Medulla oblongata (tissue), 1 donor: Measurements from ENCODE around the gene TDRD10.

Source experiments
- DNase-seq: peaks from one replicate; pipeline ENCODE4 v3.0.0-alpha.2; 2015; ENCODE audit errors: extremely low spot score

The TDRD10 gene

GRCh38 chr1:154553056-154554030, 51.3 kb downstream of the TDRD10 start:
- DNase-seq = no peak

GRCh38 chr1:154556422-154556821, 54.4 kb downstream of the TDRD10 start:
- no peak for DNase-seq

DNA sequence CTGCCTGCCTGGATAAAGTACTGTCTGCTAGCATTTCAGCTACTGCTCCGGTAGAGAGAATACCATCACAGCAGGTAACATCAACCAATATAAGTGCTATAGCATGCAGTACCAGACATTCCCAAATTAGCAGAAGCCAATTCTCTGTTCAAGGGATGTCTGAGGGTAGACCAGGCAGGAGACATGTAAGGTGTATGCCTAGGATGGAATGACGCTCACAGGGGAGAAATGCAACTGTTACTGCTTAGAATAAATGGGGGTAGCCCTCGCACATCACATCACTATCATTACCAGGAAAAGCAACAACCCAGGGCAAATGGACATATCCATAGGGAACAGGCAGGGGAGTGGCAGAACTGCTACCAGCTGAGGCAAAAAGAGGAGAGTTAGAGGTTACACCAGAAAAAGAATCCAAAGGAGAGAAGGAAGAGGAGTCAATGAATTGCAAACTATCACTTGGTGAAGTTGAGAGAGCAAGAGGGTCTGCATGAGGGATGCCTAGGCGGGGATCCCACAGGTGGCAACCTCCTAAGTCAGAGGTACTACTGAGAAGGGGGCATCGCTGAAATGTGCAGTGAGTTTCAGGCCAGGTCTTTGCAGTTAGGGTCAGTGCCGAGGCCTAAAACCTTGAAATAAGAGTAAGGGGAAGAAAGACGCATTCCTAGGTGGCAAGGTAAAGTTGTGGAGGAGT, 55.4 kb downstream of the TDRD10 start:
- DNase-seq = no peak

- peak; percentile 27 for DNase-seq
These were observed 56.1 kb downstream of the TDRD10 start, which contains the start of gene UBE2Q1 for GRCh38 chr1:154557939-154558719. UBE2Q1 (minus strand) TSS chr1:154558662; CDS start chr1:154558553, 109 bp downstream.

GRCh38 chr1:154558720-154559465, 56.9 kb downstream of the TDRD10 start:
- DNase-seq = peak; percentile 99

- DNase-seq = peak; percentile 97
These were observed 57.5 kb downstream of the TDRD10 start for GRCh38 chr1:154559466-154560044.

GRCh38 chr1:154565876-154566275, 63.9 kb downstream of the TDRD10 start:
- DNase-seq = no peak

GRCh38 chr1:154567386-154568156, 65.6 kb downstream of the TDRD10 start, which contains the start of gene CHRNB2:
CHRNB2 (plus strand) TSS chr1:154567778; CDS start chr1:154568045, 267 bp downstream.
- DNase-seq = peak; percentile 41

GRCh38 chr1:154568157-154568815, 66.3 kb downstream of the TDRD10 start:
- no peak for DNase-seq

DNA sequence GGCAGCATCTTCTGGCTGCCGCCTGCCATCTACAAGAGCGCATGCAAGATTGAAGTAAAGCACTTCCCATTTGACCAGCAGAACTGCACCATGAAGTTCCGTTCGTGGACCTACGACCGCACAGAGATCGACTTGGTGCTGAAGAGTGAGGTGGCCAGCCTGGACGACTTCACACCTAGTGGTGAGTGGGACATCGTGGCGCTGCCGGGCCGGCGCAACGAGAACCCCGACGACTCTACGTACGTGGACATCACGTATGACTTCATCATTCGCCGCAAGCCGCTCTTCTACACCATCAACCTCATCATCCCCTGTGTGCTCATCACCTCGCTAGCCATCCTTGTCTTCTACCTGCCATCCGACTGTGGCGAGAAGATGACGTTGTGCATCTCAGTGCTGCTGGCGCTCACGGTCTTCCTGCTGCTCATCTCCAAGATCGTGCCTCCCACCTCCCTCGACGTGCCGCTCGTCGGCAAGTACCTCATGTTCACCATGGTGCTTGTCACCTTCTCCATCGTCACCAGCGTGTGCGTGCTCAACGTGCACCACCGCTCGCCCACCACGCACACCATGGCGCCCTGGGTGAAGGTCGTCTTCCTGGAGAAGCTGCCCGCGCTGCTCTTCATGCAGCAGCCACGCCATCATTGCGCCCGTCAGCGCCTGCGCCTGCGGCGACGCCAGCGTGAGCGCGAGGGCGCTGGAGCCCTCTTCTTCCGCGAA, 69.4 kb downstream of the TDRD10 start:
- no peak for DNase-seq

DNA sequence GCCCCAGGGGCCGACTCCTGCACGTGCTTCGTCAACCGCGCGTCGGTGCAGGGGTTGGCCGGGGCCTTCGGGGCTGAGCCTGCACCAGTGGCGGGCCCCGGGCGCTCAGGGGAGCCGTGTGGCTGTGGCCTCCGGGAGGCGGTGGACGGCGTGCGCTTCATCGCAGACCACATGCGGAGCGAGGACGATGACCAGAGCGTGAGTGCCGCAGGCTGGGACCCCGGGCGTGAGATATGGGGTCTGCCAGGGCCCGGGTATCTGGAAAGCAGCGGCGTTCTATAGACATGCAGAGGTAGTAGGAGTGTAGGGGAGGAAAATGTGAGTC, 69.9 kb downstream of the TDRD10 start:
- no peak for DNase-seq

- no peak for DNase-seq
These were observed 70.6 kb downstream of the TDRD10 start for GRCh38 chr1:154572468-154573167.

DNA sequence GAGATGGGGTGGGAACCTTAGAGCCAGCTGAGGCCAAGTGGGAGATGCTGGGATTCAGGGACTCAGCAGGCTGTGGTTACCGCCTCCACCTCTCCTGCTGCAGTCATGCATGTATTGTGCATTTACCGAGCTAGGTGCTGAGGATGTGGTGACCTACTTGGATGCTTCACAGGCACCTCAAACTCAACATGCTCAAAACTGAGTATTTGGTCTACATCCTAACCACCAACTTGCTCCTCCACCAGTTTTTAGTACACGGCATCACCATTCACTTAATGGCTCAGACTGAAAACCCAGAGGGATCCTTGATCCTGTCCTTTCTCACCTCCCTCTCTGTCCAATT, 71.1 kb downstream of the TDRD10 start:
- DNase-seq = no peak

- DNase-seq = no peak
These were observed 72.7 kb downstream of the TDRD10 start for GRCh38 chr1:154574716-154575115.

DNA sequence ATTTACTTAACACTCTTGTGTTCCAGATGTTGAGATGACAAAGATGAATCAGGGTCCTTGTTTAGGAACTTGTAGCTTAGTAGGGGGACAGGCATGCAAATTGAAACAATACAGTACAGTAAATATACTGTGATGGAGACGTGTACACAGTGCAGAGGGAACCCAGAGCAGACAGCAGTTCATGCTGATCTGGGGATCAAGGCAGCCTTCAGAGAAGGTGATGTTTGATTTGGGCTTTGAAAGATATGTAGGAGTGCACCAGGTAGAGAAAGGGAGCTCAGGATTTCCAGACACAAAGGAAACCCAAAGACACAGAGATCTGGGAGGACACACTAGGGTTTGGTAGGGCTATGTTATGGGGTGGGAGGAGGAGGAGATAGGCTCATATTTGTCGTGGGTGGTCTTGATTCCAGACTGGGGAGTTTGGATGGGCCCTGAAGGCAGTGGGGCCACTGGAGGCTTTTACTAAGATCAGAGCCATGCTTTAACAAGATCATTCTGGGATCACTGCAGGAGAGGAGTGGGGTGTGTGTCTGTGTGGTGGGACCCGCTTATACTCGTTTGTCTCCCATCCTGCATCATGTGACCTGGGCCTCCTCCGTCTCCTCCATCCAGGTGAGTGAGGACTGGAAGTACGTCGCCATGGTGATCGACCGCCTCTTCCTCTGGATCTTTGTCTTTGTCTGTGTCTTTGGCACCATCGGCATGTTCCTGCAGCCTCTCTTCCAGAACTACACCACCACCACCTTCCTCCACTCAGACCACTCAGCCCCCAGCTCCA, 73.3 kb downstream of the TDRD10 start:
- DNase-seq = no peak

GRCh38 chr1:154575951-154576566, 74.0 kb downstream of the TDRD10 start:
- DNase-seq = no peak
